Neuronal stem cell (in vitro differentiated cells): ENCODE measurements around the gene RAD9A.

Experiments used
- DNase-seq: peaks from one replicate; pipeline ENCODE4 v3.0.0-alpha.2; 2013; ENCODE audit warnings: low spot score
- H2AFZ ChIP-seq: one replicate; pipeline ENCODE4 v1.6.1; 2013; ENCODE audit warnings: mild to moderate bottlenecking, low read length, inconsistent platforms
- H2AK5ac ChIP-seq: 2 replicates; pipeline ENCODE4 v1.6.1; 2013; ENCODE audit warnings: low read depth, mild to moderate bottlenecking, inconsistent platforms, low read length, moderate library complexity, mixed read lengths
- H2BK120ac ChIP-seq: 2 replicates; pipeline ENCODE4 v1.6.1; 2013; ENCODE audit warnings: low read depth, mild to moderate bottlenecking, inconsistent platforms, low read length, moderate library complexity, mixed read lengths
- H2BK12ac ChIP-seq: one replicate; pipeline ENCODE4 v1.6.1; 2013; ENCODE audit warnings: low read length, inconsistent platforms
- H2BK15ac ChIP-seq: 2 replicates; pipeline ENCODE4 v1.6.1; 2013; ENCODE audit warnings: mild to moderate bottlenecking, low read length, inconsistent platforms, mixed read lengths
- H2BK5ac ChIP-seq: one replicate; pipeline ENCODE4 v1.6.1; 2013; ENCODE audit warnings: inconsistent platforms, mild to moderate bottlenecking, low read length, moderate library complexity
- H3K14ac ChIP-seq: one replicate; pipeline ENCODE4 v1.6.1; 2013; ENCODE audit warnings: low read length, inconsistent platforms
- H3K18ac ChIP-seq: 2 replicates; pipeline ENCODE4 v1.6.1; 2013; ENCODE audit warnings: low read length, inconsistent platforms
- H3K23ac ChIP-seq: 2 replicates; pipeline ENCODE4 v1.6.1; 2013; ENCODE audit warnings: low read depth, mild to moderate bottlenecking, mixed read lengths, low read length, inconsistent platforms; ENCODE audit not compliant: poor library complexity
- H3K27ac ChIP-seq: replicated peaks from 3 replicates; pipeline ENCODE4 v1.5.1; 2013; ENCODE audit warnings: low read length, inconsistent platforms
- H3K27me3 ChIP-seq, 3 experiments: 2 replicates each; pipeline ENCODE4 v1.6.1; 2013; ENCODE audit warnings: low read length in 3 of 3, mild to moderate bottlenecking in 2 of 3, inconsistent platforms in 1 of 3, low read depth in 1 of 3, mixed read lengths in 1 of 3, moderate library complexity in 1 of 3; ENCODE audit not compliant: control insufficient read depth in 3 of 3, insufficient read depth in 3 of 3
- H3K36me3 ChIP-seq, 2 donors: replicated peaks in 1 of 2; 2 replicates each; pipeline ENCODE4 v1.6.1; 2013; ENCODE audit warnings: low read length in 2 of 2; ENCODE audit not compliant: control insufficient read depth in 2 of 2, insufficient read depth in 2 of 2
- H3K4ac ChIP-seq: 2 replicates; pipeline ENCODE4 v1.6.1; 2013; ENCODE audit warnings: inconsistent platforms, mild to moderate bottlenecking, low read length, moderate library complexity
- H3K4me1 ChIP-seq, 2 donors: 1 replicate in 1 of 2; 2 replicates in 1 of 2; pipeline ENCODE4 v1.6.1; 2013; ENCODE audit warnings: low read length in 2 of 2, low read depth in 1 of 2; ENCODE audit not compliant: control insufficient read depth in 2 of 2, insufficient read depth in 1 of 2
- H3K4me2 ChIP-seq: one replicate; pipeline ENCODE4 v1.6.1; 2013; ENCODE audit warnings: mild to moderate bottlenecking, low read length, inconsistent platforms; ENCODE audit not compliant: insufficient read depth, poor library complexity, severe bottlenecking
- H3K4me3 ChIP-seq, 2 donors: 2 replicates each; pipeline ENCODE4 v1.5.1; 2013; ENCODE audit warnings: low read length in 2 of 2, mild to moderate bottlenecking in 2 of 2, inconsistent platforms in 1 of 2, moderate library complexity in 1 of 2
- H3K79me1 ChIP-seq: one replicate; pipeline ENCODE4 v1.6.1; 2013; ENCODE audit warnings: low read depth, mild to moderate bottlenecking, inconsistent platforms, low read length, moderate library complexity
- H3K9ac ChIP-seq: one replicate; pipeline ENCODE4 v1.6.1; 2013; ENCODE audit warnings: mild to moderate bottlenecking, low read depth, low read length, inconsistent platforms; ENCODE audit not compliant: poor library complexity
- H3K9me3 ChIP-seq, 2 donors: replicated peaks in 1 of 2; 2 replicates each; pipeline versions ENCODE3 to v1.6.1; 2013; ENCODE audit warnings: low read length in 2 of 2, mild to moderate bottlenecking in 2 of 2, inconsistent platforms in 1 of 2, low read depth in 1 of 2, mixed read lengths in 1 of 2, moderate library complexity in 1 of 2; ENCODE audit not compliant: control insufficient read depth in 2 of 2, insufficient read depth in 1 of 2
- H4K8ac ChIP-seq: one replicate; pipeline ENCODE4 v1.6.1; 2013; ENCODE audit warnings: low read depth, mild to moderate bottlenecking, inconsistent platforms, low read length, moderate library complexity
- H4K91ac ChIP-seq: one replicate; pipeline ENCODE4 v1.6.1; 2013; ENCODE audit warnings: low read length, low read depth, mild to moderate bottlenecking, inconsistent platforms; ENCODE audit not compliant: poor library complexity
- WGBS, 2 donors: extraction: QIAGEN DNeasy Blood & Tissue Kit; methylation state at CpG; one replicate each; pipeline ENCODE4 v1.1.7; 2013; ENCODE audit warnings: missing lambda C conversion rate in 2 of 2, mixed read lengths in 1 of 2; ENCODE audit not compliant: insufficient read length in 2 of 2, insufficient replicate concordance in 1 of 2; ENCODE audit errors: extremely low coverage in 2 of 2; 5-methylcytosine and 5-hydroxymethylcytosine counted together

RAD9A gene

DNA sequence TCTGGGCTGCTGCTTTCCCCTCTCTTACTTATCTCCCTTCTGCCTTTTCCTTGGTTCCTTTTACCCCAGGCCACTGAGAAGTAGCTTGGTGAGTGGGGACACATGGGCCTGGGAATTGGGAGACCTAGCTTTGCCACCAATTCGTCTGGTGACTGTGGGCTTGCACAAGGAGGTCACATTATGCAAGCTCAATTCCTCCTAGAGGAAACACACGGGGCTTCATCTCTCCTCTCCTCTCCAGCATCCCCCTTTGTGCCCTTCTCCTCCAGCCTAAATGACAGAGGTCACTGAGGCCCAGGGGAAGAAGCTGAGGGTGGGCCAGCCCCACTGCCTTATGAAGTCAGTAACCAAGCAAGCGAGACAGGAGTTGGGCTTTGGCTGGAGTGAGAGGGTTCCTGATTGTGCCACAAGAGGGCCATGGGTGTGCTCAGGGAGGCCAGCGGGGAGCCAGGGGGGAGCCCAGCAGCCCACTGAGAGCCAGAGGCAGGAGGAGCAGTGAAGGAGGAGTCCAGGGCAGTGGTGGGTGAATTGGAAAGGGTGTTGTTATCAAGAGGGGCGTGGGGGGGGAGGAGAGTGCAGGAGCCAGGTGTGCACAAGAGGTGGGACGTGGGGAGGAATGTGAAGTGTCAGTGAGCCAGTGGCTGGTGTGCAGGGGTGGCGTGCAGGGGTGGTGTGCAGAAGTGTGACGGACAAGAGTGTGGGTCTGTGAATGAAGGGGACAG is 20.4 kb upstream of the RAD9A start:
- Histone ChIP-seq H3K23ac (peak overlapping the region; percentile 97), H2BK5ac (no peak overlapping the region), H3K79me1 (peaks cover 10% of the 10 kb centered on the region), H3K9me3 (no peaks in the 10 kb centered on the region), H3K9ac (peak overlapping the region; percentile 86), H3K36me3 (no peaks in the 10 kb centered on the region), H2BK12ac (peak overlapping the region; percentile 66), H3K4ac (peak overlapping the region; percentile 93), H3K14ac (peak overlapping the region; percentile 47), H2BK120ac (peak overlapping the region; percentile 97), H4K8ac (no peak overlapping the region), H2AFZ (no peak overlapping the region), H3K27ac (no peak overlapping the region), H3K4me3 (peak overlapping the region; percentile 69 to 71), H2BK15ac (peak overlapping the region; percentile 94), H3K27me3 (peaks cover 0 to 6% (median 0%) of the 10 kb centered on the region in 3 experiments), H2AK5ac (peak overlapping the region; percentile 98), H3K4me2 (peak overlapping the region; percentile 67), H3K18ac (peak overlapping the region; percentile 96), H3K4me1 (peaks cover 35 to 46% of the 10 kb centered on the region in 2 donors), H4K91ac (peak overlapping the region; percentile 65)
- DNase-seq: no peak
- no CpG with 5 or more reads among the region's 8 CpGs for WGBS, 2 donors

DNA sequence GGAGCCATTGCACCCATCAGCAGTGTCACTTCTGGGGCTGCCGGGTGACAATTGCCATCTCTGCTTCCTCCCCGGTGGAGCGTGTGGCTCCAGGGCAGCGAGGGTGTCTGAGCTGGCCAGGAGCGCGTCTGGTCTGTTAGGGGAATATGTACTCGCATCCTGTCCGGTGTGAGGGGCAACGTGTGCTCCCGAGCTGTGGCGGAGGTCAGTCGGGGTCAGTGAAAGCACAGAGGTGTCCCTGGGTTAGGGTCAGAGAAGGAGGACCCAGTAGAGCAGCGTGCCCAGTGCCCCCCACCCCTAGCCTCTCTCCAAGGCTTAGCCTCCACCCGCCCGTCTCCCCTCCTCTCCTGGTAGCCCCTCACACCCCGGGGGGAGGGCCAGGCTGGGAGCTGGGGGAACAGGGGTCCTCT is 19.9 kb upstream of the RAD9A start:
- Histone ChIP-seq H3K27me3 (peaks cover 0 to 6% (median 0%) of the 10 kb centered on the region in 3 experiments), H3K4me2 (peak overlapping the region; percentile 67), H3K23ac (peak overlapping the region; percentile 97), H2AFZ (peak overlapping the region; percentile 87), H2BK12ac (peak overlapping the region; percentile 66), H2BK5ac (no peak overlapping the region), H3K4me3 (peak overlapping the region; percentile 69 to 71), H2BK15ac (peak overlapping the region; percentile 94), H3K4ac (peak overlapping the region; percentile 93), H2AK5ac (peak overlapping the region; percentile 98), H3K79me1 (peaks cover 10% of the 10 kb centered on the region), H3K4me1 (peaks cover 38 to 48% of the 10 kb centered on the region in 2 donors), H3K27ac (no peak overlapping the region), H2BK120ac (peak overlapping the region; percentile 97), H3K14ac (peak overlapping the region; percentile 47), H3K36me3 (no peaks in the 10 kb centered on the region), H4K91ac (peak overlapping the region; percentile 65), H3K9ac (peak overlapping the region; percentile 86), H4K8ac (no peak overlapping the region), H3K9me3 (no peaks in the 10 kb centered on the region), H3K18ac (peak overlapping the region; percentile 96)
- no CpG with 5 or more reads among the region's 16 CpGs for WGBS, 2 donors
- no peak for DNase-seq

DNA sequence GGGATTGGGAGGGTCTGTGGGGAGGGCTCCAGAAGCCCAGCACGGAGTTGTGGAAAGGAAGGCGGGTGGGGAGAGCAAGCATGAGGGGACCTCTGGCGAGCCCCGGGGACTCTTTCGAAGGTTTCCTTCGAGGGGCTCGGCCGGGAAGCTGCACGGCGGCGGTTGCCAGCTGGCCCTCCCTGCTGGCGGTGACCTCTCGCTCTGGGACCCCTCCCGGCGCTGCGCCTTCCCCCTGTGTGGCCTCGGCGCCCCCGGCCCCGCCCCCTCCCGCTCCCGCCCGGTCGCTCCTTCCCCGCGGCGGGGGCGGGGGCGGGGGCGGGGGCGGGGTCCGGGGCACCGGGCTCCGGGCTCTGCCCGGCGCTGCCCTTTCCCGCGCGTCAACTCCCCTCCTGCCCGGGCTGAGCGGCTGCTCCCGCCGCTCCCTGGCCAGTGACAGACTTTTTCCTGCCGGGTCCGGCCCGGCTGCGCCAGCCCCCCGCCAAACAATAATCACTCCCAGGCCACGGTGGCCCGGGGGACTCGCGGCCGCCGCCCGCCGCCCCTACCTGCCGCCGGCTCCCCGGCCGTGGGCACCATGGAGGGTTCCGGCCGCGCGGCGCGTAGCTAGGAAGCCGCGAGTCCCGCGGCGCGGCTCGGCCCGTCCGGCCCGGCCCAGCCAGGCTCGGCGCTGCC is 19.3 kb upstream of the RAD9A start:
- H3K4ac ChIP-seq: no peak overlapping the region
- peak overlapping the region; percentile 94 for H2BK15ac ChIP-seq
- no peaks in the 10 kb centered on the region for H3K36me3 ChIP-seq
- H3K27ac ChIP-seq: peak overlapping the region; percentile 73
- H3K9ac ChIP-seq: peak overlapping the region; percentile 89
- H2AK5ac ChIP-seq: peak overlapping the region; percentile 98
- DNase-seq: no peak
- H3K14ac ChIP-seq: no peak overlapping the region
- peak overlapping the region; percentile 97 for H3K23ac ChIP-seq
- H3K9me3 ChIP-seq: no peaks in the 10 kb centered on the region
- peak overlapping the region; percentile 94 for H3K4me2 ChIP-seq
- peak overlapping the region; percentile 96 for H3K18ac ChIP-seq
- no CpG with 5 or more reads among the region's 78 CpGs for whole genome bisulfite sequencing, 2 donors
- H4K8ac ChIP-seq: no peak overlapping the region
- H3K79me1 ChIP-seq: peaks cover 10% of the 10 kb centered on the region
- H4K91ac ChIP-seq: peak overlapping the region; percentile 64
- H3K4me1 ChIP-seq: peaks cover 38 to 48% of the 10 kb centered on the region in 2 donors
- H2BK120ac ChIP-seq: peak overlapping the region; percentile 97
- H2AFZ ChIP-seq: peak overlapping the region; percentile 87
- peaks cover 0 to 10% (median 0%) of the 10 kb centered on the region in 3 experiments for H3K27me3 ChIP-seq
- H2BK5ac ChIP-seq: peak overlapping the region; percentile 98
- H2BK12ac ChIP-seq: no peak overlapping the region
- peak overlapping the region; percentile 69 to 81 for H3K4me3 ChIP-seq
